IPS-NIHi11 (cell line): ENCODE measurements around the gene GALNT9.

Experiments used
- DNase-seq: peaks from one replicate; pipeline ENCODE4 v3.0.0; 2012; ENCODE audit warnings: mixed read lengths, low spot score

Gene GALNT9

GRCh38 chr12:132168311-132169031, 160.9 kb downstream of the GALNT9 start:
- no peak for DNase-seq

- no peak for DNase-seq
Observed at GRCh38 chr12:132167611-132168310, 161.6 kb downstream of the GALNT9 start.

DNA sequence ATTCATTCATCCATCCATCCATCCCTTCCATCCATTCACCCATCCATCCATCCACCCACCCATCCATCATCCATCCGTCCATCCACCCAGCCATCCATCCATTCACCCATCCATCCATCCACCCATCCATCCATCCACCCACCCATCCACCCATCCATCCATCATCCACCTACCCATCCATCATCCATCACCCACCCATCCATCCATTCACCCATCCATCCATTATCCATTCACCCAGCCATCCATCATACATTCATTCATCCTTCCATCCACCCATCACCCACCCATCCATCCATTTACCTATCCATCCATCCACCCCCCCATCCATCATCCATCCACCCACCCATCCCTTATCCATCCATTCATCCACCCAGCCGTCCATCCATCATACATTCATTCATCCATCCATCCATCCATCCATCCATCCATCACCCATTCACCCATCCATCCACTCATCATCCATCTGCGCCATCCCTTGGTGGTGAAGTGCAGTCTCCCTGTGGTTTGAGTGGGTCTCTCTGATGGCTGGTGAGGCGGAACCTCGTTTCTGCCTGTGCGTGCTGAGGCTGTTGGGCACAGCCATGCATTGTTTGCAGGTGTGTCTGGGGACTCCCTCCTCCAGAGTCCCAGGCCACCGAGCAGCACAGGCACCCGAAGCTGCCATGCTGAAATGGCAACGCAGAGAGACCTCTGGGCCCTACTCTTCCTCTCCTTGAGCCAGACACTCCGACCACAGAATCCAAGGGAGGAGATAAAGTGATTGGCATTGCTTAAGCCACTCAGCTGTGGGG, 162.4 kb downstream of the GALNT9 start:
- DNase-seq: no peak

- DNase-seq: no peak
Observed at GRCh38 chr12:132166093-132166492, 163.3 kb downstream of the GALNT9 start.

GRCh38 chr12:132165584-132165983, 163.8 kb downstream of the GALNT9 start:
- DNase-seq: no peak

GRCh38 chr12:132164426-132164825, 165.0 kb downstream of the GALNT9 start:
- no peak for DNase-seq

DNA sequence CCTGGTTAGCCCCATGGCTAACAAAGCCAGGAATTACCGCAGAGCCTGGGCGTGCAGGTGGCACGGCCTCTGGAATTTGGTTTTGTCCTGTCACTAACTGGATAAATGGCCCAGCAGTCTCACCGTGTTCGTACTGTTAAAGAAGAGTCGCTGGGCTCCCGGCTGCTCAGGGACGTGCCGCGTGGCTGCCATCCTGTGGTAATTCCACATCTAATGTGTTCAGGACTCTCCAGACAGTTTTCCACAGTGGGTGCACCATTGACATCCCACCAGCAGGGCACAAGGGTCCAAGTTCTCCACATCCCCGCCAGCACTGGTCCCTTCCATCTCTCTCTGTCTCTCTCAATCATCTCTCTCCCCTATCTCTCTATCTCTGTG, 165.5 kb downstream of the GALNT9 start:
- no peak for DNase-seq

DNA sequence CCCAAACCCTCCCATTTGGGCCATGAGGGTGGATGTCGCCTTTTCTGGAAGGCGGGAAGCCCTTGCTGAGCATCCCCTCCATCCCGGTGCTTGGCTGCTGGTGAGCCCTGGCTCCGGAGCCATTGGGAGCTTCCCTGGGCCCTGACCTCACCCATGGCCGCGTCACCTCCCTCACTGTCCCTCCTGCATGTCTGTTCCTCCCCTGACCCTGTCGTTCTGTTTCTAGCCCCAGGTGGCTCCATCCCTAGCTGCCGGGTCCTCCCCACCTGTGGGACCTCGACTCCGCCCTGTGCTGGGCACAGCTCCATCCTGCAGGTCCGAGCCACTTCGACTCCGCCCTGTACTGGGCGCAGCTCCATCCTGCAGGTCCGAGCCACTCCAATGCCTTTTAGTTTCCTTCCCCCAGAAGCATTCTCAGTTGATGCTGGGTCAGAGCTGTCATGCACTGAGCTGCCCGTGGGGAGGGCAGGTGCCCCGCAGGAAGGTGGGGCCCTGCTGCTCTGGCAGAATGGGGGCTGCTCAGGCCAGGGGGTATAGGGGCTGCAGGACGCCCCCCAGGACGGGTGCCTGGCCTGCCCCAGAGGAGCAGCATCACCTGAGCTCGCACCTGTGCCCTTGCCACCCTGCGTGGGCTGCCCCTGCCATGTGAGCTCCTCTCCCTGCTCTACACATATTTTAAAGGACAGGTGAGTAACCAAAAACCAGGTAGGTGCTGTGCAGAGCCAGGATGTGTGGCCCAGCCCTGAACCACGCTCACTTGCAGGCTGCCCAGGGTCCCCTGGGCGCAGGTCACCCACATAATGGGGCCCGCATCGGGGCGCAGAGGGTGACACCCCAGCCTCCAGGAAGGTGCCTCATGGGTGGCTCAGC, 166.1 kb downstream of the GALNT9 start:
- no peak for DNase-seq

DNA sequence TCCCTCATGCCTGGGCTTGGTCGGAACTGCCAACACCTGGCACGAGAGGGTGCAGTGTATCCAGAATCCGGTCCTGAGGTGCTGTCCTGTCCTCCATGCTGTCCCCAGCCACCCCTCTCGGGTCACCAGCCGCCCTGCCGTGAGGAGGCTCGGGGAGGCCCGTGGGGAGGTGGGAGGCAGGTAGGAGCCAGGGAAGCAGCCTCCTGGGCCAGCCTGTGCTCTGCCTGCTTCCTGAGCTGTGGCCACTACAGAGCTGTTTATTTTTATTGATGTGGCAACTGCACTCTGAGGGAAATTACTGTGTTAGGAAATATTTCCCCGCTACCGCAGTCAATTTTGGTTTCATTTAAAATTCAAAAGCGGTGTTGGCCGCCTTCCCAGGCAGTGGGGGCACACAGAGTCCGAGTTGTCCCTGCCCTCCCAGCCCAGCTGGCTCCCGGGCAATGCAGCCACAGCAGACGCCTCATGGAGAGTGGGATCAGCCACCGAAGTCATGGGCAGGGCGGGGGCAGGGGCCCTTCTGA, 166.8 kb downstream of the GALNT9 start:
- DNase-seq: no peak

DNA sequence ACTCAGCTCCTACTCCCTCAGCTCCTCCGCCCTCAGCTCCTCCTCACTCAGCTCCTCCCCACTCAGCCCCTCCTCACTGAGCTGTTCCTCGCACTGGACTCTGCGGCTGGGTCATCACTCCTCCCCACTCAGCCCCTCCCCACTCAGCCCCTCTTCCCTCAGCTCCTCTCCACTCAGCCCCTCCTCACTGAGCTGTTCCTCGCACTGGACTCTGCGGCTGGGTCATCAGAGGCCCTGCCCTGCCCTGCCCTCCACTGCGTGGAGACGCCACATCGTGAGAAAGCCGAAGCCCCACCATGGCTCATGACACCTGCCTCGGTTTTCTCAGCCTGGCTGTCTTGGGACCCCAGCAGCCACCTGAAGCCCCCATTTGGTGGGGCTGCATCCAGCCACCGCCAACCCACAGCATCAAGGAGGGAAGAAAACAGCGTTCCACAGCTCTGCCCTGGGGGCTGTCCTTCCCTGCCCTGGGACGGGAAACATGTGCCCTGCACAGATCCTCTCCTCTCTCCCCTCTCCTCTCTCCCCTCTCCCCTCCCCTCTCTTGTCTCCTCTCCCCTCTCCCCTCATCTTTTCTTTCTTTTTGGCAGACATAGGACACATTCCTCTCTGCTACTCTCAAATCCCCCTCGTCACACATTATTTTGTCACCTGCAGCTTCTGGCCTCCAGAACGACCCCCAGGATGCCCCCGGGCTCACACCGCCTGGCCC, 167.4 kb downstream of the GALNT9 start:
- DNase-seq: no peak

- no peak for DNase-seq
Observed at GRCh38 chr12:132161036-132161781, 168.2 kb downstream of the GALNT9 start.

GRCh38 chr12:132160601-132161035, 168.8 kb downstream of the GALNT9 start:
- no peak for DNase-seq

GRCh38 chr12:132160016-132160415, 169.4 kb downstream of the GALNT9 start:
- no peak for DNase-seq

- no peak for DNase-seq
Observed at GRCh38 chr12:132159555-132160003, 169.8 kb downstream of the GALNT9 start.

DNA sequence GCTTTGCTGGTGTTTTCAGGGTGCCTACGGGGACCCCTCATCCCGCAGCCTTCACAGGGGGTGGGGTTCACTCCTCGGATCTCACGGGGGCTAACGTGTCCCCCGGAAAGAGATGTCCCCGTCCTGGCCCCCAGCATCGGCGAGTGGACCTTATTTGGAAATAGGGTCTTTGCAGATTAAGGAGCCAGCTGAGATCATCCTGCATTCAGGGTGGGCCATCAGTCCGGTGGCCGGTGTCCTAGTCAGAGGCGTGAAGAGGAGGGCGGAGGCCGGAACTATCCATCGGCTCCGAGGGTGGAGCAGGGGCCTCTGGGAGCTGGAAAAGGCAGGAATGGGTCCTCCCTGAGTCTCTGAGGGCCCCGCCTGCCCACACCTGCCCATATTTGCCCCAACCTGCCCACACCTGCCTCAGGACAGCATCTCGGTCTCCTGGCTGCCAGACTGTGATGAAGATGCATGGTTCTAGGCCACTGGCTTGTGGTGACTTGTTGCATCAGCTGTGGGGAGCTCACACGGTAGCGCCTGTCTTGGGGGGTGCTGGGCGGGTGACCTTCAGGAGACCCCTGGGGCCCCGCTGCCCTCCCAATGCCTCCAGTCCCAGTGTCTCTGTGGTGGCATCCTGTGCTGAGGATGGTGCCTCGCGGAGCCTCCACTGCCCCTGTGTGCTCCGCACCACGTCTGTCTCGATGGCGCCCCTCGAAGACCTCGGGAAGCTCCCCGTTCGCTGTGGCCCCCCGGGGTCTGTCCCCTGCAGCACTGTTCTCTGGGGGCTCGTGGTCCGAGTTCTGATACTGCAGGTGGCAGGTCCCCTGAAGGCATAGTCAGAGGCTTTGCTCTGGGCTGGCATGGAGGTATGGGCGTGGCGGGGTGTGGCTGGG, 170.5 kb downstream of the GALNT9 start:
- DNase-seq: no peak

DNA sequence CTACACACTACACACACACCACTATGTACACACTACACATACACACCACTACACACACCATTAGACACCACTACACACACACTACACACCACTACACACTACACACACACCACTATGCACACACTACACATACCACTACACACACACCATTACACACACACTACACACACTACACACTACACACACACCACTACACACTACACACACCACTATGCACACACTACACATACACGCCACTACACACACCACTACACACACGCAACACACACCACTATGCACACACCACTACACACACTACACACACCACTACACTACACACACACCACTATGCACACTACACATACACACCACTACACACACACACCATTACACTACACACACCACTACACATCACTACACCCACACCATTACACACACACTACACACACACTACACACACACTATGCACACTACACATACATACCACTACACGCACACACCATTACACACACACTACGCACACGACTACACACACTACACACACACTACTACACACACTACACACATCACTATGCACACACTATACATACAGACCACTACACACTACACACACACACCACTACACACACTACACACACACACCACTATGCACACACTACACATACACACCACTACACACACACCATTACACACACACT, 171.5 kb downstream of the GALNT9 start:
- no peak for DNase-seq

GRCh38 chr12:132156573-132157325, 172.6 kb downstream of the GALNT9 start:
- DNase-seq: no peak
